HepG2 (cell line): Measurements from ENCODE around the gene YIPF3. TPM values are rescaled to one million over a fixed set of nuclear protein-coding genes. Genes with fewer than 3 reads are reported as not detected.

Source experiments
- ATF7-NPFF ChIP-seq: sonication (generic); formaldehyde crosslinking; IDR thresholded peaks from 2 replicates; pipeline ENCODE4 v1.8.1; 2023; ENCODE audit warnings: mild to moderate bottlenecking, low read depth, missing genetic modification reagents, moderate library complexity
- DNMT1 ChIP-seq: sonication (generic); formaldehyde crosslinking; IDR thresholded peaks from 2 replicates; pipeline ENCODE4 v1.5.1; 2020; ENCODE audit warnings: mild to moderate bottlenecking, missing genetic modification reagents
- FIP1L1 ChIP-seq: fragments of 200-400 bp; formaldehyde crosslinking; IDR thresholded peaks from 2 replicates; pipeline ENCODE4 v1.6.1; 2018; ENCODE audit warnings: low read depth, mild to moderate bottlenecking, low read length, moderate library complexity, borderline replicate concordance; ENCODE audit not compliant: insufficient read depth
- HMGXB4 ChIP-seq, 2 experiments: sonication (generic) in 1 of 2; formaldehyde crosslinking in 1 of 2; IDR thresholded peaks; 2 replicates each; pipeline versions ENCODE4 v1.4.0 to v1.6.1; 2018 to 2020; ENCODE audit warnings: missing genetic modification reagents in 2 of 2, borderline replicate concordance in 1 of 2, low read depth in 1 of 2, mild to moderate bottlenecking in 1 of 2, missing biosample characterization in 1 of 2
- HOXA5 ChIP-seq: sonication (generic); formaldehyde crosslinking; IDR thresholded peaks from 2 replicates; pipeline ENCODE4 v1.4.0; 2020; ENCODE audit warnings: missing genetic modification reagents
- IRF2 ChIP-seq: IDR thresholded peaks from 2 replicates; pipeline ENCODE4 v1.6.1; 2018; ENCODE audit warnings: missing genetic modification reagents, missing compliant biosample characterization
- ISX ChIP-seq: sonication (generic); formaldehyde crosslinking; conservative IDR thresholded peaks from 2 replicates; pipeline ENCODE4 v1.5.0; 2020; ENCODE audit warnings: missing genetic modification reagents
- MAX ChIP-seq: IDR thresholded peaks from 2 replicates; pipeline ENCODE4 v1.6.1; 2012; ENCODE audit warnings: inconsistent platforms
- MYPOP ChIP-seq: sonication (generic); formaldehyde crosslinking; IDR thresholded peaks from 2 replicates; pipeline ENCODE4 v1.8.1; 2023; ENCODE audit warnings: mild to moderate bottlenecking, moderate library complexity, missing genetic modification reagents
- NRL ChIP-seq: sonication (generic); formaldehyde crosslinking; IDR thresholded peaks from 2 replicates; pipeline ENCODE4 v1.5.0; 2020; ENCODE audit warnings: missing genetic modification reagents, mild to moderate bottlenecking, moderate library complexity, borderline replicate concordance
- SIN3B ChIP-seq: fragments of 150-350 bp; IDR thresholded peaks from 2 replicates; pipeline ENCODE4 v1.6.1; 2014; ENCODE audit warnings: low read length
- SKI ChIP-seq: fragments of 450-650 bp; IDR thresholded peaks from one replicate; pipeline ENCODE4 v1.6.1; 2018; ENCODE audit warnings: mild to moderate bottlenecking; ENCODE audit not compliant: partially characterized antibody
- SNAPC5 ChIP-seq: sonication (generic); formaldehyde crosslinking; IDR thresholded peaks from 2 replicates; pipeline ENCODE4 v1.8.1; 2023; ENCODE audit warnings: mild to moderate bottlenecking, missing genetic modification reagents, borderline replicate concordance
- ZBTB1 ChIP-seq: sonication (generic); formaldehyde crosslinking; IDR thresholded peaks from 2 replicates; pipeline ENCODE4 v1.4.0; 2020; ENCODE audit warnings: missing genetic modification reagents, borderline replicate concordance
- ZGPAT ChIP-seq: IDR thresholded peaks from 2 replicates; pipeline ENCODE4 v1.6.1; 2016; ENCODE audit warnings: mild to moderate bottlenecking
- ZNF280D ChIP-seq: sonication (generic); formaldehyde crosslinking; IDR thresholded peaks from 2 replicates; pipeline ENCODE4 v1.5.1; 2020; ENCODE audit warnings: mild to moderate bottlenecking, missing genetic modification reagents
- ZNF460 ChIP-seq: sonication (generic); formaldehyde crosslinking; IDR thresholded peaks from 2 replicates; pipeline ENCODE4 v1.5.1; 2020; ENCODE audit warnings: missing genetic modification reagents, mild to moderate bottlenecking, borderline replicate concordance
- ZNF550 ChIP-seq: sonication (generic); formaldehyde crosslinking; IDR thresholded peaks from 2 replicates; pipeline ENCODE4 v1.4.0; 2020; ENCODE audit warnings: mild to moderate bottlenecking, missing genetic modification reagents, borderline replicate concordance
- ZNF567 ChIP-seq: sonication (generic); formaldehyde crosslinking; IDR thresholded peaks from 2 replicates; pipeline ENCODE4 v1.8.1; 2023; ENCODE audit warnings: mild to moderate bottlenecking, missing genetic modification reagents, borderline replicate concordance
- ZNF672 ChIP-seq: sonication (generic); formaldehyde crosslinking; IDR thresholded peaks from 2 replicates; pipeline ENCODE4 v1.8.1; 2022; ENCODE audit warnings: missing genetic modification reagents
- polyA plus RNA-seq, 8 experiments: library from polyadenylated mRNA; depleted of rRNA in 3 of 8; stranded (reverse) in 7 of 8; unstranded in 1 of 8; fragments of >200 nt; fragmentation: Illumina TruSeq in 4 of 8; extraction: Trizol in 4 of 8; gene quantifications; 2 replicates each; pipeline versions ENCODE4 v1.2.1 to v1.2.3, GENCODE V29; 2011 to 2016; ENCODE audit warnings: low read depth in 4 of 8, missing spikeins in 1 of 8, mixed read lengths in 1 of 8; ENCODE audit not compliant: insufficient read depth in 1 of 8
- total RNA-seq, 5 experiments: library from RNA; depleted of rRNA; stranded (reverse); fragments of >200 nt; fragmentation: Illumina TruSeq; extraction: Trizol; gene quantifications; 2 replicates each; pipeline ENCODE4 v1.2.3, GENCODE V29; 2016; ENCODE audit warnings: low read depth in 1 of 5

YIPF3 gene
- total and polyA plus RNA-seq, 2 of the 13 experiments (the other 11 are each of a cell fraction or from before 2014, with no cell fraction given): 107 to 206 TPM

- TF ChIP-seq ZNF550 (no peak), FIP1L1 (0 out of 2 replicates have a peak, but pooled peaks have one; percentile 53), SNAPC5 (CRISPR knock-in tag) (no peak), ZNF672 (CRISPR knock-in tag) (no peak), MYPOP (peak; percentile 41; the same call in 1 of the 2 replicates), ISX (CRISPR knock-in tag) (0 out of 2 replicates have a peak, but pooled peaks have one; percentile 14), ATF7-NPFF (CRISPR knock-in tag) (peak; percentile 68; the same call in 1 of the 2 replicates), ZNF460 (CRISPR knock-in tag) (no peak), ZGPAT (CRISPR knock-in tag) (peak; percentile 91), ZNF280D (no peak), ZNF567 (CRISPR knock-in tag) (peak; percentile 76; the same call in 1 of the 2 replicates), HOXA5 (CRISPR knock-in tag) (peak; percentile 70), IRF2 (CRISPR knock-in tag) (peak; percentile 75; the same call in 1 of the 2 replicates), SKI (no peak), MAX (peak; percentile 96), ZBTB1 (CRISPR knock-in tag) (no peak), HMGXB4 (CRISPR knock-in tag; IDR thresholded peaks at IDR 0.05; ENCODE audit: borderline replicate concordance in 1 of 2, low read depth in 1 of 2) (peak; percentile 78 to 94; a peak in 3 of 4 replicates), SIN3B (peak; percentile 89), DNMT1 (CRISPR knock-in tag) (no peak), NRL (CRISPR knock-in tag) (peak; percentile 92)
Observed at GRCh38 chr6:43516697-43517504, at the start of gene YIPF3, which contains the start of gene POLR1C (continued).
